ENCODE measurements around the gene ADRA1B. TPM values are rescaled to one million over a fixed set of nuclear protein-coding genes. Genes with fewer than 3 reads are reported as not detected.

ADRA1B gene
- polyA plus RNA-seq, 2 of the 4 experiments (the other 2 are of a cell fraction) = 4.4 to 8.5 TPM

DNA sequence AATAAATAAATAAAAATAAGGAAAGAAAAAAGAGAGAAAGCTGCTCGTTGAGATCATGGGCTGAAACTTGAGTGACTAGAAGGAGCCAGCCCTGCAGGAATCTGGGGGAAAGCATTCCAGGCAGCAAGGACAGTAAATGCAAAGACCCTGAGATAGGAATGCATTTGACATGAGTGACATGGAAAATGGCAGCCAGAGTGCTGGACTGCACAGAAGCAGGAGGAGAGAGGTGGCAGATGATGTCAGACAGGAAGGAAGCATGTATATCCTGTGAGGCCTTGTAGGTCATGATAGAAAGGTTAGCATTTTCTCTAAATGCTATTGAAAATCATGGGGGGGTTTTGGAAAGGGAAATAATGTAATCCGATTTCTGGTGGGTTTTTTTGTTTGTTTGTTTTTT, 29.1 kb downstream of the ADRA1B start (continued):
- no peak for TF ChIP-seq CBX2 (IDR thresholded peaks at IDR 0.05; ENCODE audit: borderline replicate concordance, low read depth)

DNA sequence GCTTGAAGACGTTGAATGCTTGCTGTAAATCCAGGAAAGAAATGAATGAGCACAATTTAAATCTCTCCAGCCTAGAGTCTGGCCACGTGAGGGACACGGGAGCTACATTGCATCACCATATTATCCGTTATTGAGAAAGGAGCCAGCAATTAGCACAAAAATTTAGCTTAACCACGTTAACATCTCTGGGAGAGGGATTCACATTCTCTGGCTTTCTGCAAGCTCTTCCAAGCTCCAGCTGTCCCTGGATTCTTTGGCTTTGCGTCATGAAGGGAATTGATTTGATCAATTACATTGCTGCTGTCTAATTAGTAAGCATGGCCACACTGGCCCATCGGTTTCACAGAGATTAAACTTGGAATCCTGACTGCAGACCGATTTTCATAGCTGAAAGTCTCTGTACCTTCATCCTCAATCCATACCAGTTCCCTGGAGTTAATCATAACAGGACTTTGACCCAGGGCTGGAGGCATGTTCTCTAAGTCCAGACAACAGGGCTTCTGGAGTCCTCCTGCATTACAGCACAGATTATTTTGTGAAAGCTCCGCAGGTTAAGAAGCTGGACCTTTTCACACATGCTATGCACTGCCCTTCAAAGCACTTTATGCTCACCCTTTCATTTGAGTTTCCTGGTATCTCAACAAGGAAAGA, 31.6 kb downstream of the ADRA1B start:
- peak; percentile 61 for FAIRE-seq

DNA sequence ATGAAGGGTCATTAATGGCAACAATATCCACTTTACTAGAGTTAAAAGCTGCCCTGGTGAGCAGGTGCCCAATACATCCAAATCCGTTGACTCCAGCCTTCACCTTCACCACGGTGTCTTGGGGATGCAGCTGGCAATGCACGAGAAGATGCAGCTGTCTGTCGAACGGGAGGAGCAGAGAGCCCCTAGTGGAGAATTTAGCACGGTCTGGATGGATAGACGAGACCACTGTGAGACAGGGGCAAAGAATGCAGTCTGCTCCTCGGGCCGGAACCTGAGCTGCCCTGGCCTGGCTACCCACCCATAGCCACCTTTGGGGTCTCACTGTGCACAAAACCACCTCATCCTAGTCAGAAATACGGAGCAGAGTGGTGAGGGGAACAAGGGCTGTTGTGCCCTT, 35.1 kb downstream of the ADRA1B start:
- POLR2A ChIA-PET = no interaction called here
- FAIRE-seq (no peak), DNase-seq (ENCODE audit: low read depth in 1 of 2, low spot score in 1 of 2) (peak in 1 of 2 experiments; percentile 26), ATAC-seq (peak; percentile 52 to 89; a peak in 4 of 6 replicates)
- Histone ChIP-seq H3K27ac (peak overlapping the region in 1 of 2 experiments; percentile 45; a peak in 1 of 6 replicates), H3K4me2 (no peak overlapping the region), H3K4me1 (peaks cover 17% of the 10 kb centered on the region), H3K9me3 (no peaks in the 10 kb centered on the region), H3K4me3 (no peak overlapping the region)
- 67% methylated on average over 10 of the region's 10 CpGs for WGBS (ENCODE audit: missing lambda C conversion rate)
- CTCF ChIA-PET = interaction anchor here (1.2 to 1.6 kb wide), 4 partner anchors 11 to 507 kb away, joined by 4 to 5 read pairs (median 4); partner anchors contain the start of gene ADRA1B
- TF ChIP-seq, protein P1, sequence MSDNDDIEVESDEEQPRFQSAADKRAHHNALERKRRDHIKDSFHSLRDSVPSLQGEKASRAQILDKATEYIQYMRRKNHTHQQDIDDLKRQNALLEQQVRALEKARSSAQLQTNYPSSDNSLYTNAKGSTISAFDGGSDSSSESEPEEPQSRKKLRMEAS (IDR thresholded peaks at IDR 0.05) = no peak
- TF ChIP-seq POLR2A (IDR thresholded peaks at IDR 0.05; ENCODE audit: low read length) (no peak), CHD2 (IDR thresholded peaks at IDR 0.05; ENCODE audit: low read length, partially characterized antibody) (no peak), ZNF302 (CRISPR knock-in tag; IDR thresholded peaks at IDR 0.05) (no peak), RNF2 (IDR thresholded peaks at IDR 0.05; ENCODE audit: borderline replicate concordance, low read depth) (no peak), PHF8 (IDR thresholded peaks at IDR 0.05; ENCODE audit: borderline replicate concordance, low read depth) (no peak), MYC (IDR thresholded peaks at IDR 0.05; ENCODE audit: borderline replicate concordance, low read length) (no peak), KDM5A (IDR thresholded peaks at IDR 0.05) (no peak), ZFP36 (IDR thresholded peaks at IDR 0.05; ENCODE audit: borderline replicate concordance, partially characterized antibody) (no peak), MAZ (IDR thresholded peaks at IDR 0.05; ENCODE audit: borderline replicate concordance, low read depth, low read length) (no peak), RAD21 (conservative IDR thresholded peaks at IDR 0.05 in 1 of 2, IDR thresholded peaks at IDR 0.05 in 1 of 2) (peak in 1 of 2 experiments; percentile 26; a peak in 1 of 5 replicates), HEYL (CRISPR knock-in tag; IDR thresholded peaks at IDR 0.05) (no peak), NFE2L2 (conservative IDR thresholded peaks at IDR 0.05; ENCODE audit: low read length) (no peak), JUN (IDR thresholded peaks at IDR 0.05) (no peak), FOXS1 (CRISPR knock-in tag; IDR thresholded peaks at IDR 0.05) (no peak)
- TF ChIP-seq, protein P2, sequence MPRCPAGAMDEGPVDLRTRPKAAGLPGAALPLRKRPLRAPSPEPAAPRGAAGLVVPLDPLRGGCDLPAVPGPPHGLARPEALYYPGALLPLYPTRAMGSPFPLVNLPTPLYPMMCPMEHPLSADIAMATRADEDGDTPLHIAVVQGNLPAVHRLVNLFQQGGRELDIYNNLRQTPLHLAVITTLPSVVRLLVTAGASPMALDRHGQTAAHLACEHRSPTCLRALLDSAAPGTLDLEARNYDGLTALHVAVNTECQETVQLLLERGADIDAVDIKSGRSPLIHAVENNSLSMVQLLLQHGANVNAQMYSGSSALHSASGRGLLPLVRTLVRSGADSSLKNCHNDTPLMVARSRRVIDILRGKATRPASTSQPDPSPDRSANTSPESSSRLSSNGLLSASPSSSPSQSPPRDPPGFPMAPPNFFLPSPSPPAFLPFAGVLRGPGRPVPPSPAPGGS (IDR thresholded peaks at IDR 0.05) = no peak

More for the DNA sequence above, 31.6 kb downstream of the ADRA1B start:
- DNase-seq (ENCODE audit: low read depth in 1 of 2, low spot score in 1 of 2) (peak in 1 of 2 experiments; percentile 19), ATAC-seq (peak; percentile 54 to 82; a peak in 3 of 6 replicates)
- ChIA-PET CTCF (interaction anchor here (0.6 to 1.4 kb wide), 7 partner anchors 9 to 367 kb away, joined by 3 to 8 read pairs (median 3); partner anchors contain the start of gene ADRA1B), POLR2A (no interaction called here)
- TF ChIP-seq CBX8 (IDR thresholded peaks at IDR 0.05) (no peak), BHLHE40 (IDR thresholded peaks at IDR 0.05; ENCODE audit: low read depth, low read length) (no peak), EHMT2 (IDR thresholded peaks at IDR 0.05; ENCODE audit: low read depth) (no peak), SREBF2 (IDR thresholded peaks at IDR 0.05) (no peak), ZSCAN20 (CRISPR knock-in tag; IDR thresholded peaks at IDR 0.05) (no peak), FOSB (CRISPR knock-in tag; IDR thresholded peaks at IDR 0.05) (no peak), ZNF302 (CRISPR knock-in tag; IDR thresholded peaks at IDR 0.05) (no peak), RNF2 (IDR thresholded peaks at IDR 0.05; ENCODE audit: borderline replicate concordance, low read depth) (no peak), TP53 (CRISPR knock-in tag; IDR thresholded peaks at IDR 0.05) (no peak), FOSL2 (IDR thresholded peaks at IDR 0.05) (no peak), FOSL2 (CRISPR knock-in tag; IDR thresholded peaks at IDR 0.05) (no peak), PHF8 (IDR thresholded peaks at IDR 0.05; ENCODE audit: borderline replicate concordance, low read depth) (no peak), EP300 (IDR thresholded peaks at IDR 0.05) (no peak), TFCP2L1 (CRISPR knock-in tag; IDR thresholded peaks at IDR 0.05) (no peak), ZC3H11A (IDR thresholded peaks at IDR 0.05) (no peak), HOXA7 (CRISPR knock-in tag; IDR thresholded peaks at IDR 0.05) (no peak)
- TF ChIP-seq, protein P2 (IDR thresholded peaks at IDR 0.05) = no peak
- TF ChIP-seq, protein P3, sequence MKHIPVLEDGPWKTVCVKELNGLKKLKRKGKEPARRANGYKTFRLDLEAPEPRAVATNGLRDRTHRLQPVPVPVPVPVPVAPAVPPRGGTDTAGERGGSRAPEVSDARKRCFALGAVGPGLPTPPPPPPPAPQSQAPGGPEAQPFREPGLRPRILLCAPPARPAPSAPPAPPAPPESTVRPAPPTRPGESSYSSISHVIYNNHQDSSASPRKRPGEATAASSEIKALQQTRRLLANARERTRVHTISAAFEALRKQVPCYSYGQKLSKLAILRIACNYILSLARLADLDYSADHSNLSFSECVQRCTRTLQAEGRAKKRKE (CRISPR knock-in tag; IDR thresholded peaks at IDR 0.05; ENCODE audit: low read depth) = no peak
- TF ChIP-seq, protein P4, sequence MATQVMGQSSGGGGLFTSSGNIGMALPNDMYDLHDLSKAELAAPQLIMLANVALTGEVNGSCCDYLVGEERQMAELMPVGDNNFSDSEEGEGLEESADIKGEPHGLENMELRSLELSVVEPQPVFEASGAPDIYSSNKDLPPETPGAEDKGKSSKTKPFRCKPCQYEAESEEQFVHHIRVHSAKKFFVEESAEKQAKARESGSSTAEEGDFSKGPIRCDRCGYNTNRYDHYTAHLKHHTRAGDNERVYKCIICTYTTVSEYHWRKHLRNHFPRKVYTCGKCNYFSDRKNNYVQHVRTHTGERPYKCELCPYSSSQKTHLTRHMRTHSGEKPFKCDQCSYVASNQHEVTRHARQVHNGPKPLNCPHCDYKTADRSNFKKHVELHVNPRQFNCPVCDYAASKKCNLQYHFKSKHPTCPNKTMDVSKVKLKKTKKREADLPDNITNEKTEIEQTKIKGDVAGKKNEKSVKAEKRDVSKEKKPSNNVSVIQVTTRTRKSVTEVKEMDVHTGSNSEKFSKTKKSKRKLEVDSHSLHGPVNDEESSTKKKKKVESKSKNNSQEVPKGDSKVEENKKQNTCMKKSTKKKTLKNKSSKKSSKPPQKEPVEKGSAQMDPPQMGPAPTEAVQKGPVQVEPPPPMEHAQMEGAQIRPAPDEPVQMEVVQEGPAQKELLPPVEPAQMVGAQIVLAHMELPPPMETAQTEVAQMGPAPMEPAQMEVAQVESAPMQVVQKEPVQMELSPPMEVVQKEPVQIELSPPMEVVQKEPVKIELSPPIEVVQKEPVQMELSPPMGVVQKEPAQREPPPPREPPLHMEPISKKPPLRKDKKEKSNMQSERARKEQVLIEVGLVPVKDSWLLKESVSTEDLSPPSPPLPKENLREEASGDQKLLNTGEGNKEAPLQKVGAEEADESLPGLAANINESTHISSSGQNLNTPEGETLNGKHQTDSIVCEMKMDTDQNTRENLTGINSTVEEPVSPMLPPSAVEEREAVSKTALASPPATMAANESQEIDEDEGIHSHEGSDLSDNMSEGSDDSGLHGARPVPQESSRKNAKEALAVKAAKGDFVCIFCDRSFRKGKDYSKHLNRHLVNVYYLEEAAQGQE (IDR thresholded peaks at IDR 0.05) = no peak
- H3K4me3 ChIP-seq = no peak overlapping the region
- H3K9me3 ChIP-seq = no peaks in the 10 kb centered on the region
- H3K4me1 ChIP-seq = peaks cover 17% of the 10 kb centered on the region
- H3K4me2 ChIP-seq = peak overlapping the region; percentile 55
- WGBS (ENCODE audit: missing lambda C conversion rate) = 50% methylated on average over 9 of the region's 9 CpGs
- H3K27ac ChIP-seq = peak overlapping the region; percentile 48 to 58; a peak in 5 of 6 replicates

All from A549 (cell line).